Measurements from ENCODE around the gene LRP3. TPM values are rescaled to one million over a fixed set of nuclear protein-coding genes. Genes with fewer than 3 reads are reported as not detected.

Gene LRP3
- total RNA-seq, 1 experiment from 2014 or later: 29.0 TPM

DNA sequence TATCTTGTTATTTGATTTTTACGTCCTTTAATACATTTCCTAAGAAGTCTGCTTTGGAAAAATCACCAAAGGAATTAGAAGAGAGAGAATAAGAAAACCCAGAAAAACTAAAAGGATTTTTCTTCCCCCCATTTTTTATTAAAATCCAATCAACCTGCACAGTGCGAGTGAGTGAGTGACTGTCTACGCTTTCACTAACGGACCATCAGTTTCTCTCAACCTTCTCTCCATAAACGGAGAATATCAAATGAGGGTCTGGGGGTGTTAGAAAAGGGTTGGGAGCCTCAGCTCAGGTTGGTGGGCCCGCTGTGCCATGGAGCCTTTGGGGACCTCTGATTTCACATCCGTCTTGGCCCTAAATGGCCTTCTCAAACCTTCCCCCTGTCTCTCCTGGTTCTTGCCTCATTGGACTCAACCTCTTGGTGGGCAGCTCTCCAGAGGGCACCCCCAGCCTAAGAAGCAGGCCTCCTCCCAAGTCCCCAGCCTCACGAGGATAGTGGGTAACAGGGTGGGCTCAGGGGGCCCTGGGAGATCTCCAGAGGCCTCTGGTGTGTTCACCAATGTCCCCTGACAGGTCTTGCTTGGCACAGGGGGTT is 763 bp upstream of the LRP3 start:
- peak overlapping the region; percentile 68 for H3K4me2 ChIP-seq (ENCODE audit: low read length)
- POLR2A ChIA-PET: interaction anchor here (1.5 kb wide), 1 partner anchor 9 kb away, joined by 4 read pairs; no protein-coding TSS in a partner anchor
- no peaks in the 10 kb centered on the region for H4K20me1 ChIP-seq (ENCODE audit: insufficient read depth)

DNA sequence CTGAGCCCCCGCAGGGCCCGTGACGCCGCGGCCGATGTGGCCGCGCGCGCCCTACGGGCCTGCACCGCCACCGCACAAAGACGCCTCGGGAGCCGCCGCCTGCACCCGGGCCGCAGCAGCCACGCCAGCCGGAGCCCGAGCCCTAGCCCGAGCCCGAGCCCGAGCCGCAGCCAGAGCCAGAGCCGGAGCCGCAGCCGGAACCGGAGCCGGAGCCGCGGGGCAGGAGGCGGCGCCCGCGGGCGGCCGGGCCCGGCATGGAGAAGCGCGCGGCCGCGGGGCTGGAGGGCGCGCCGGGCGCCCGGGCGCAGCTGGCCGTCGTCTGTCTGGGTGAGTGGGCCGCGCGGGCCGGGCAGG is 379 bp downstream of the LRP3 start:
- Histone ChIP-seq H3K27me3 (ENCODE audit: insufficient read depth, low read length) (no peaks in the 10 kb centered on the region), H3K27ac (ENCODE audit: low read depth, low read length) (peak overlapping the region; percentile 69; the same call in 1 of the 2 replicates), H3K9me3 (ENCODE audit: control insufficient read depth in 1 of 2, insufficient read depth in 1 of 2, low read depth in 1 of 2, low read length in 2 of 2) (no peaks in the 10 kb centered on the region), H3K4me3 (replicated peaks in 1 of 2; ENCODE audit: low read depth in 1 of 2, low read length in 2 of 2) (peak overlapping the region; percentile 60 to 63; a peak in 3 of 4 replicates), H3K36me3 (ENCODE audit: control insufficient read depth in 1 of 2, insufficient read depth in 2 of 2, low read length in 2 of 2) (peaks cover 0 to 7% of the 10 kb centered on the region in 2 experiments; a peak in 1 of 4 replicates), H2AFZ (ENCODE audit: low read depth, low read length, poor library complexity, severe bottlenecking) (no peak overlapping the region), H3K4me1 (ENCODE audit: control insufficient read depth in 1 of 2, insufficient read depth in 2 of 2, low read length in 2 of 2) (peaks cover 11 to 16% of the 10 kb centered on the region in 2 experiments; a peak in 3 of 4 replicates), H3K79me2 (ENCODE audit: insufficient read depth, low read length) (peaks cover 14% of the 10 kb centered on the region), H3K9me2 (ENCODE audit: insufficient read depth) (no peaks in the 10 kb centered on the region), H4K20me1 (ENCODE audit: insufficient read depth) (no peaks in the 10 kb centered on the region), H3K9ac (ENCODE audit: low read length) (peak overlapping the region; percentile 54), H3K4me2 (ENCODE audit: low read length) (peak overlapping the region; percentile 75; the same call in 1 of the 2 replicates)
- intact Hi-C loops (cut with micrococcal nuclease): no loop called here
- ChIA-PET POLR2A (interaction anchor here (1.5 kb wide), 1 partner anchor 10 kb away, joined by 4 read pairs; no protein-coding TSS in a partner anchor), CTCF (no interaction called here), RAD21 (ENCODE audit: low non-redundant PET in 1 of 2, low total read pairs in 2 of 2, uncharacterized antibody in 2 of 2, unreplicated experiment in 2 of 2) (no interaction called here)
- peak; percentile 54 for ATAC-seq
- DNase-seq (ENCODE audit: low read depth, low spot score): no peak
- no TSS peak for BruUV-seq (replicated peaks)
- TF ChIP-seq CEBPB (IDR thresholded peaks at IDR 0.05; ENCODE audit: low read depth) (no peak), RAD21 (IDR thresholded peaks at IDR 0.05; ENCODE audit: low read depth) (no peak), YY1 (IDR thresholded peaks at IDR 0.05; ENCODE audit: extremely low read depth, insufficient replicate concordance, low read depth, low read length) (no peak), CBX3 (IDR thresholded peaks at IDR 0.05; ENCODE audit: low read depth) (no peak), ZFX (IDR thresholded peaks at IDR 0.05) (no peak), EZH2phosphoT487 (IDR thresholded peaks at IDR 0.05; ENCODE audit: borderline replicate concordance) (no peak), JUND (IDR thresholded peaks at IDR 0.05) (no peak), TCF7L2 (IDR thresholded peaks at IDR 0.05; ENCODE audit: borderline replicate concordance, extremely low read depth, insufficient read depth, insufficient read length) (no peak)
- TF ChIP-seq, protein P1, sequence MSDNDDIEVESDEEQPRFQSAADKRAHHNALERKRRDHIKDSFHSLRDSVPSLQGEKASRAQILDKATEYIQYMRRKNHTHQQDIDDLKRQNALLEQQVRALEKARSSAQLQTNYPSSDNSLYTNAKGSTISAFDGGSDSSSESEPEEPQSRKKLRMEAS (IDR thresholded peaks at IDR 0.05): no peak
- TF ChIP-seq, protein P2, sequence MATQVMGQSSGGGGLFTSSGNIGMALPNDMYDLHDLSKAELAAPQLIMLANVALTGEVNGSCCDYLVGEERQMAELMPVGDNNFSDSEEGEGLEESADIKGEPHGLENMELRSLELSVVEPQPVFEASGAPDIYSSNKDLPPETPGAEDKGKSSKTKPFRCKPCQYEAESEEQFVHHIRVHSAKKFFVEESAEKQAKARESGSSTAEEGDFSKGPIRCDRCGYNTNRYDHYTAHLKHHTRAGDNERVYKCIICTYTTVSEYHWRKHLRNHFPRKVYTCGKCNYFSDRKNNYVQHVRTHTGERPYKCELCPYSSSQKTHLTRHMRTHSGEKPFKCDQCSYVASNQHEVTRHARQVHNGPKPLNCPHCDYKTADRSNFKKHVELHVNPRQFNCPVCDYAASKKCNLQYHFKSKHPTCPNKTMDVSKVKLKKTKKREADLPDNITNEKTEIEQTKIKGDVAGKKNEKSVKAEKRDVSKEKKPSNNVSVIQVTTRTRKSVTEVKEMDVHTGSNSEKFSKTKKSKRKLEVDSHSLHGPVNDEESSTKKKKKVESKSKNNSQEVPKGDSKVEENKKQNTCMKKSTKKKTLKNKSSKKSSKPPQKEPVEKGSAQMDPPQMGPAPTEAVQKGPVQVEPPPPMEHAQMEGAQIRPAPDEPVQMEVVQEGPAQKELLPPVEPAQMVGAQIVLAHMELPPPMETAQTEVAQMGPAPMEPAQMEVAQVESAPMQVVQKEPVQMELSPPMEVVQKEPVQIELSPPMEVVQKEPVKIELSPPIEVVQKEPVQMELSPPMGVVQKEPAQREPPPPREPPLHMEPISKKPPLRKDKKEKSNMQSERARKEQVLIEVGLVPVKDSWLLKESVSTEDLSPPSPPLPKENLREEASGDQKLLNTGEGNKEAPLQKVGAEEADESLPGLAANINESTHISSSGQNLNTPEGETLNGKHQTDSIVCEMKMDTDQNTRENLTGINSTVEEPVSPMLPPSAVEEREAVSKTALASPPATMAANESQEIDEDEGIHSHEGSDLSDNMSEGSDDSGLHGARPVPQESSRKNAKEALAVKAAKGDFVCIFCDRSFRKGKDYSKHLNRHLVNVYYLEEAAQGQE (IDR thresholded peaks at IDR 0.05; ENCODE audit: low read depth): no peak
- TF ChIP-seq, protein P3, sequence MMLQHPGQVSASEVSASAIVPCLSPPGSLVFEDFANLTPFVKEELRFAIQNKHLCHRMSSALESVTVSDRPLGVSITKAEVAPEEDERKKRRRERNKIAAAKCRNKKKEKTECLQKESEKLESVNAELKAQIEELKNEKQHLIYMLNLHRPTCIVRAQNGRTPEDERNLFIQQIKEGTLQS (IDR thresholded peaks at IDR 0.05): no peak

More for the DNA sequence above, 763 bp upstream of the LRP3 start:
- peak overlapping the region; percentile 26; the same call in 1 of the 2 replicates for H3K27ac ChIP-seq (ENCODE audit: low read depth, low read length)
- peaks cover 13 to 18% of the 10 kb centered on the region in 2 experiments; a peak in 3 of 4 replicates for H3K4me1 ChIP-seq (ENCODE audit: control insufficient read depth in 1 of 2, insufficient read depth in 2 of 2, low read length in 2 of 2)
- CTCF ChIA-PET: interaction anchor here (1.7 kb wide), 1 partner anchor 9 kb away, joined by 8 read pairs; no protein-coding TSS in a partner anchor
- RAD21 ChIA-PET (ENCODE audit: low non-redundant PET in 1 of 2, low total read pairs in 2 of 2, uncharacterized antibody in 2 of 2, unreplicated experiment in 2 of 2): no interaction called here
- H2AFZ ChIP-seq (ENCODE audit: low read depth, low read length, poor library complexity, severe bottlenecking): no peak overlapping the region
- BruUV-seq (replicated peaks): no TSS peak
- H3K9me3 ChIP-seq (ENCODE audit: control insufficient read depth in 1 of 2, insufficient read depth in 1 of 2, low read depth in 1 of 2, low read length in 2 of 2): no peaks in the 10 kb centered on the region
- no peaks in the 10 kb centered on the region for H3K9me2 ChIP-seq (ENCODE audit: insufficient read depth)
- TF ChIP-seq, protein P1 (IDR thresholded peaks at IDR 0.05): no peak
- TF ChIP-seq SIN3A (IDR thresholded peaks at IDR 0.05; ENCODE audit: low read depth) (no peak), CEBPB (IDR thresholded peaks at IDR 0.05; ENCODE audit: low read depth) (no peak)
- 0 out of 4 replicates have a peak, but pooled peaks cover 0 to 7% of the 10 kb centered on the region in 2 experiments for H3K36me3 ChIP-seq (ENCODE audit: control insufficient read depth in 1 of 2, insufficient read depth in 2 of 2, low read length in 2 of 2)
- no peaks in the 10 kb centered on the region for H3K27me3 ChIP-seq (ENCODE audit: insufficient read depth, low read length)
- peaks cover 14% of the 10 kb centered on the region for H3K79me2 ChIP-seq (ENCODE audit: insufficient read depth, low read length)
- ATAC-seq (no peak), DNase-seq (ENCODE audit: low read depth, low spot score) (no peak)
- intact Hi-C loops (cut with micrococcal nuclease): no loop called here
- H3K9ac ChIP-seq (ENCODE audit: low read length): no peak overlapping the region
- H3K4me3 ChIP-seq (replicated peaks in 1 of 2; ENCODE audit: low read depth in 1 of 2, low read length in 2 of 2): peak overlapping the region; percentile 31 to 38; a peak in 3 of 4 replicates

All from HCT116 (cell line).